Prostate gland (tissue), 2 donors: Measurements from ENCODE around the gene AUTS2. TPM values are rescaled to one million over a fixed set of nuclear protein-coding genes. Genes with fewer than 3 reads are reported as not detected.

Source experiments
- DNase-seq: peaks from one replicate; pipeline ENCODE4 v3.0.0-alpha.2; 2019; ENCODE audit warnings: low spot score
- H3K27ac ChIP-seq, 2 donors: fragments of 200-600 bp; sonication (generic); 2 replicates each; pipeline ENCODE4 v1.5.1; 2017 to 2019
- H3K27me3 ChIP-seq: fragments of 200-600 bp; sonication (generic); replicated peaks from 2 replicates; pipeline ENCODE4 v1.5.1; 2019; ENCODE audit not compliant: insufficient read depth
- H3K36me3 ChIP-seq, 2 donors: fragments of 200-600 bp; sonication (generic); 1 replicate in 1 of 2; 2 replicates in 1 of 2; pipeline versions ENCODE4 v1.5.1 to v1.8.1; 2017 to 2019
- H3K4me1 ChIP-seq: fragments of 200-600 bp; sonication (generic); replicated peaks from 2 replicates; pipeline ENCODE4 v1.5.1; 2019
- H3K4me3 ChIP-seq, 2 donors: fragments of 200-600 bp; sonication (generic); 2 replicates each; pipeline ENCODE4 v1.5.1; 2017 to 2019
- H3K9me3 ChIP-seq: fragments of 200-600 bp; sonication (generic); 2 replicates; pipeline ENCODE4 v1.5.1; 2017
- POLR2A ChIP-seq: fragments of 450-650 bp; IDR thresholded peaks from one replicate; pipeline ENCODE4 v1.6.1; 2016; ENCODE audit warnings: antibody characterized with exemption, mild to moderate bottlenecking
- POLR2AphosphoS5 ChIP-seq: sonication (generic); formaldehyde crosslinking; IDR thresholded peaks from one replicate; pipeline ENCODE4 v1.6.1; 2017; ENCODE audit warnings: antibody characterized with exemption
- WGBS: methylation state at CpG from one replicate; pipeline ENCODE4 v1.1.5; 2018; 5-methylcytosine and 5-hydroxymethylcytosine counted together
- intact Hi-C: fragments of 100-400 bp; cut with DNase I; formaldehyde crosslinking; loops from one replicate; pipeline ENCODE4 v1.14.2; 2022
- total RNA-seq, 2 donors: library from RNA; depleted of rRNA; stranded (reverse); fragments of >200 nt; gene quantifications; one replicate each; pipeline ENCODE4 v1.1.0, GENCODE V29; 2016
- TF ChIP-seq, protein P1 (sequence below), 4 experiments: fragments of 200-600 bp in 2 of 4; fragments of 450-650 bp in 2 of 4; sonication (generic) in 2 of 4; IDR thresholded peaks; 1 replicate in 3 of 4; 2 replicates in 1 of 4; pipeline ENCODE4 v1.5.1; 2016 to 2019; ENCODE audit warnings: antibody characterized with exemption in 4 of 4, mild to moderate bottlenecking in 2 of 4, moderate library complexity in 2 of 4

Gene AUTS2
- total RNA-seq, 2 donors from 2014 or later: 25.0 to 55.2 TPM

DNA sequence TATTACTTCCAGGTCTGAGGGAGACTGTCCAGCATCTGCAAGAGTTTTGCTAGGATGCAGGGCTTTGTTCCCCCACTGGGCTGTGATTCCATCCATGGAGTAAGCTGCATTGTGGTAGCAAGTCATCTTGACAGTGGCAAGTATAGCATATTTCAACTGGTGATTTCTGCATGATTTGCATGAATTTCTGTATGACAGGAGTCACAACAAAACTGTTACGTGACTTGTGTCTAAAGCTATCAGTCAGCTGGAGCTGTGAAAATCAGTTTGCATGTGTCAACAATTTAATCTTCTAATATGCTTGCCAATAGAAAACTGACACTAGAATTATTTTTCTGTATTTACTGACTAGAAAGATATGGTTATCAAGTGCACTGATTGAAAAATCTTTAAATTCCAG, 344.3 kb downstream of the AUTS2 start:
- Histone ChIP-seq H3K27ac (no peak overlapping the region), H3K4me3 (no peak overlapping the region), H3K4me1 (no peaks in the 10 kb centered on the region), H3K27me3 (no peaks in the 10 kb centered on the region), H3K9me3 (no peaks in the 10 kb centered on the region), H3K36me3 (no peaks in the 10 kb centered on the region)
- no peak for DNase-seq
- WGBS: 100% methylated on average over 1 of the region's 1 CpG
- no peak for TF ChIP-seq POLR2AphosphoS5
- TF ChIP-seq, protein P1, sequence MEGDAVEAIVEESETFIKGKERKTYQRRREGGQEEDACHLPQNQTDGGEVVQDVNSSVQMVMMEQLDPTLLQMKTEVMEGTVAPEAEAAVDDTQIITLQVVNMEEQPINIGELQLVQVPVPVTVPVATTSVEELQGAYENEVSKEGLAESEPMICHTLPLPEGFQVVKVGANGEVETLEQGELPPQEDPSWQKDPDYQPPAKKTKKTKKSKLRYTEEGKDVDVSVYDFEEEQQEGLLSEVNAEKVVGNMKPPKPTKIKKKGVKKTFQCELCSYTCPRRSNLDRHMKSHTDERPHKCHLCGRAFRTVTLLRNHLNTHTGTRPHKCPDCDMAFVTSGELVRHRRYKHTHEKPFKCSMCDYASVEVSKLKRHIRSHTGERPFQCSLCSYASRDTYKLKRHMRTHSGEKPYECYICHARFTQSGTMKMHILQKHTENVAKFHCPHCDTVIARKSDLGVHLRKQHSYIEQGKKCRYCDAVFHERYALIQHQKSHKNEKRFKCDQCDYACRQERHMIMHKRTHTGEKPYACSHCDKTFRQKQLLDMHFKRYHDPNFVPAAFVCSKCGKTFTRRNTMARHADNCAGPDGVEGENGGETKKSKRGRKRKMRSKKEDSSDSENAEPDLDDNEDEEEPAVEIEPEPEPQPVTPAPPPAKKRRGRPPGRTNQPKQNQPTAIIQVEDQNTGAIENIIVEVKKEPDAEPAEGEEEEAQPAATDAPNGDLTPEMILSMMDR (IDR thresholded peaks at IDR 0.05): no peak
- TF ChIP-seq POLR2A: no peak
- intact Hi-C loops: no loop called here

DNA sequence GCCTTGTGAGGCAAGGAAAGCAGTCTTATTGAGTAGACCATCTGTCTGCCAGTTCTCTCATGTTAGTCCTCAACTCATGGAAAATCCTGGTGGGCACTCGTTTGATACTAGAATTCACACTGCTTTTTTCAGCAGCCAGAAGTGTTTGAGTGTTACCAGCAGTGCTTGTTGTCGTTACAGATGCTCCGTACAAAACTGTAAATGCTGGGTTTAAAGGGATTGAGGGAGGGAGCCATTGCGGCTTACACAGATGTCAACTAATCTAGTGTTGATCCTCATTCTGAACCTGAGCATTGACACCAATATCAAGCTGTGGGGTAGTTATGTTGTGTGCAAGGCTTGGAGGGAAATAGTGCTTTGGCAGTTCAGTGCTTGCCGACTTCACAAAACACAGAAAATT, 348.6 kb downstream of the AUTS2 start:
- intact Hi-C loops: no loop called here
- Histone ChIP-seq H3K27ac (no peak overlapping the region), H3K27me3 (no peaks in the 10 kb centered on the region), H3K36me3 (no peaks in the 10 kb centered on the region), H3K9me3 (no peaks in the 10 kb centered on the region), H3K4me1 (no peaks in the 10 kb centered on the region), H3K4me3 (no peak overlapping the region)
- WGBS: 92% methylated on average over 5 of the region's 5 CpGs
- DNase-seq: no peak
- TF ChIP-seq POLR2AphosphoS5: no peak
- TF ChIP-seq, protein P1 (IDR thresholded peaks at IDR 0.05): no peak
- no peak for TF ChIP-seq POLR2A

DNA sequence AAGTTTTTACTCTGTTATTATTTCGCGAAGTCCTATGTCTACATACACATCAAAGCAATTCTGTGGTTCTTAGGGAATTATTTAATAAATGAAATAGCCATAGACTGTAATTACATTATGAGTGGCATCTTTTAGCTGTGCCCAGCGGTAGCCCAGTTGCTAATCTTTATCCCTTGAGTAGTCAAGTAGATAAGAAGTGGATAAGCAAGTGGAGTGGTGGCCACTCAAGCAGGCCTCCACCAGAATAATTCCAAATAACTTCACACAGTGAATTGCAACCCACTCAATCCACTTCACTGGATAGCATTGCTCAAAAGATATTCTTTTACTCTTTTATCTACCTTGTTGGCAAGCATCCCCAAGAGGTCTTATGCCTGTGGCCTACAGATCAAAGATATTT, 349.7 kb downstream of the AUTS2 start:
- no peak overlapping the region for H3K4me3 ChIP-seq
- H3K4me1 ChIP-seq: no peaks in the 10 kb centered on the region
- H3K36me3 ChIP-seq: no peaks in the 10 kb centered on the region
- H3K9me3 ChIP-seq: no peaks in the 10 kb centered on the region
- H3K27ac ChIP-seq: no peak overlapping the region
- intact Hi-C loops: no loop called here
- H3K27me3 ChIP-seq: no peaks in the 10 kb centered on the region
- 93% methylated on average over 3 of the region's 3 CpGs for WGBS
- TF ChIP-seq POLR2A (no peak), POLR2AphosphoS5 (no peak)
- TF ChIP-seq, protein P1 (IDR thresholded peaks at IDR 0.05): no peak
- DNase-seq: no peak

DNA sequence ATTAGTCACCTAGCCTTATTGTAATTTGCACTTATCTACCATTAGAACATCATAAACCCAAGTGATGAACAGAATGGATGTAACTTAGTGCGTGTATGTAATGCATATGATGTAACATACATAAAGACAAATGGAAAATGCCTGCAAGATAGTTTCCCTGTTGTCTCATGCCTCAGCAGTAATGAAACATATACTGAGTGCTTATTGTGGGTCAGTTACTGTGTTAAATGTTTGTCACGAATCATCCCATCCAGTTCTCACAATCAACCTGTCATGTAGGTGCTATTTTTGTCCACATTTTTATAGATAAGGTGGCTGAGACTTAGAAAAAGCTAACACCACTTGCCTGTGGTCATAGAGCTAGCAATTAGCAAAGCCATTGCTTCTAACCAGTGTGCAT, 350.8 kb downstream of the AUTS2 start:
- WGBS: 68% methylated on average over 2 of the region's 2 CpGs
- DNase-seq: no peak
- Histone ChIP-seq H3K4me1 (no peaks in the 10 kb centered on the region), H3K27me3 (no peaks in the 10 kb centered on the region), H3K4me3 (no peak overlapping the region), H3K27ac (no peak overlapping the region), H3K9me3 (no peaks in the 10 kb centered on the region), H3K36me3 (no peaks in the 10 kb centered on the region)
- intact Hi-C loops: no loop called here
- TF ChIP-seq, protein P1 (IDR thresholded peaks at IDR 0.05): no peak
- TF ChIP-seq POLR2AphosphoS5 (no peak), POLR2A (no peak)

DNA sequence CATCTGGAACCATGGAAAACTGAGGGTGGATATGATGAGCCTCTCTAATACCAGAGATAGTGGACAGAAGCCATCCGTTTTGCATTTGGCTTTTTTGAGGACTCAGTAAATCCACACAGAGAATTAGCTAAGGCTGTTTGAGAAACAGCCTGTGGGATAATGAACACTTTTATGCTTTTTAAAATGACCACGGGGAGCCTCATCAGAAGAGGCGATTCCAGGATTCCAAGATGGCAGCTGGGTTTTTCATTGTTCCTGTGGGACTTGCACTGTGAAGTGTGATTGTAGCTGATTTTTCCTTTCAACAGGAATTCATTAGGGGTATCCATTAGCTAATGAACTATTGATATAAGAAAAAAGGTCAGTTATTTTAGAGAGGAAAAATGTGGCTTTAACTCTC, 353.2 kb downstream of the AUTS2 start:
- Histone ChIP-seq H3K27me3 (no peaks in the 10 kb centered on the region), H3K27ac (no peak overlapping the region), H3K9me3 (no peaks in the 10 kb centered on the region), H3K4me3 (no peak overlapping the region), H3K4me1 (no peaks in the 10 kb centered on the region), H3K36me3 (no peaks in the 10 kb centered on the region)
- no peak for DNase-seq
- WGBS: 98% methylated on average over 3 of the region's 3 CpGs
- TF ChIP-seq, protein P1 (IDR thresholded peaks at IDR 0.05): no peak
- TF ChIP-seq POLR2AphosphoS5 (no peak), POLR2A (no peak)
- intact Hi-C loops: no loop called here
